Panc1 (cell line): ENCODE measurements around the gene TMEM207.

Experiments
- TF ChIP-seq, protein P1 (sequence below): fragments of 450-650 bp; IDR thresholded peaks from 2 replicates; pipeline ENCODE4 v1.5.1; 2017; ENCODE audit warnings: mild to moderate bottlenecking
- TF ChIP-seq, protein P2 (sequence below), 2 experiments: IDR thresholded peaks; 2 replicates each; pipeline ENCODE4 v1.6.1; 2011 to 2012; ENCODE audit warnings: low read depth in 2 of 2, control low read depth in 1 of 2, low read length in 1 of 2, mild to moderate bottlenecking in 1 of 2, moderate library complexity in 1 of 2; ENCODE audit not compliant: insufficient read depth in 1 of 2

DNA sequence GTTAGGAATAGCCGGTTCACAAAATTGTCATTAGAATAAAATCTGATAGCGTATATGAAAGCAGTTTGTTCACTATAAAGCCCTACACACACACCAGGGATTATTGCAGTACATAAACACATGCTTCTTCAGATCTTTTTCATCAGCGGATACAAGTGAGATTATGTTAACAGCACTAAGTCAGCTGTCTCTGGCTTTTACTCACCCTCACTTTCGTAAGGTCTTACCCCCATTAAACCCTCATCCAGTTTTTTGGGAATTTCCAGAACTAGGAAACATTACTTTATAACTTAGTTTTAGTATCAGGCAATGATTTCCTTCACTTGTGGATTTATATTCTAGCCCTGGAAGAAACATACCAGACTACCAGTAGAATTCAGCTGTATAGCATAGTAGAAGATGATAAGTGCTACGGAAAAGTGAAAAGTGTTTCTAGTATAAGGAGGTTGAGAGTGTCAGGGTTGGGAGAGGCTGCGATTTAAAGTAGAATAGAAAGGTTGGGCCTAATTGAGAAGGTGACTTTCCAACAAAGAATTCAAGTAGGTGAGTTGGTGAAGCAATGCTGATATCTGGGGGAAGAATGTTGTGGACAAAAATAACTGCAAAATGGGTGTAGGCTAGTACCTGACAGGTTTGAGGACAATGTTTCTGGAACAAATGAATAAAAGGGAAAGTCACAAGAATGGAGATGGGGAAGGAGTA is 22.7 kb downstream of the TMEM207 start:
- TF ChIP-seq, protein P1, sequence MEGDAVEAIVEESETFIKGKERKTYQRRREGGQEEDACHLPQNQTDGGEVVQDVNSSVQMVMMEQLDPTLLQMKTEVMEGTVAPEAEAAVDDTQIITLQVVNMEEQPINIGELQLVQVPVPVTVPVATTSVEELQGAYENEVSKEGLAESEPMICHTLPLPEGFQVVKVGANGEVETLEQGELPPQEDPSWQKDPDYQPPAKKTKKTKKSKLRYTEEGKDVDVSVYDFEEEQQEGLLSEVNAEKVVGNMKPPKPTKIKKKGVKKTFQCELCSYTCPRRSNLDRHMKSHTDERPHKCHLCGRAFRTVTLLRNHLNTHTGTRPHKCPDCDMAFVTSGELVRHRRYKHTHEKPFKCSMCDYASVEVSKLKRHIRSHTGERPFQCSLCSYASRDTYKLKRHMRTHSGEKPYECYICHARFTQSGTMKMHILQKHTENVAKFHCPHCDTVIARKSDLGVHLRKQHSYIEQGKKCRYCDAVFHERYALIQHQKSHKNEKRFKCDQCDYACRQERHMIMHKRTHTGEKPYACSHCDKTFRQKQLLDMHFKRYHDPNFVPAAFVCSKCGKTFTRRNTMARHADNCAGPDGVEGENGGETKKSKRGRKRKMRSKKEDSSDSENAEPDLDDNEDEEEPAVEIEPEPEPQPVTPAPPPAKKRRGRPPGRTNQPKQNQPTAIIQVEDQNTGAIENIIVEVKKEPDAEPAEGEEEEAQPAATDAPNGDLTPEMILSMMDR = no peak
- TF ChIP-seq, protein P2, sequence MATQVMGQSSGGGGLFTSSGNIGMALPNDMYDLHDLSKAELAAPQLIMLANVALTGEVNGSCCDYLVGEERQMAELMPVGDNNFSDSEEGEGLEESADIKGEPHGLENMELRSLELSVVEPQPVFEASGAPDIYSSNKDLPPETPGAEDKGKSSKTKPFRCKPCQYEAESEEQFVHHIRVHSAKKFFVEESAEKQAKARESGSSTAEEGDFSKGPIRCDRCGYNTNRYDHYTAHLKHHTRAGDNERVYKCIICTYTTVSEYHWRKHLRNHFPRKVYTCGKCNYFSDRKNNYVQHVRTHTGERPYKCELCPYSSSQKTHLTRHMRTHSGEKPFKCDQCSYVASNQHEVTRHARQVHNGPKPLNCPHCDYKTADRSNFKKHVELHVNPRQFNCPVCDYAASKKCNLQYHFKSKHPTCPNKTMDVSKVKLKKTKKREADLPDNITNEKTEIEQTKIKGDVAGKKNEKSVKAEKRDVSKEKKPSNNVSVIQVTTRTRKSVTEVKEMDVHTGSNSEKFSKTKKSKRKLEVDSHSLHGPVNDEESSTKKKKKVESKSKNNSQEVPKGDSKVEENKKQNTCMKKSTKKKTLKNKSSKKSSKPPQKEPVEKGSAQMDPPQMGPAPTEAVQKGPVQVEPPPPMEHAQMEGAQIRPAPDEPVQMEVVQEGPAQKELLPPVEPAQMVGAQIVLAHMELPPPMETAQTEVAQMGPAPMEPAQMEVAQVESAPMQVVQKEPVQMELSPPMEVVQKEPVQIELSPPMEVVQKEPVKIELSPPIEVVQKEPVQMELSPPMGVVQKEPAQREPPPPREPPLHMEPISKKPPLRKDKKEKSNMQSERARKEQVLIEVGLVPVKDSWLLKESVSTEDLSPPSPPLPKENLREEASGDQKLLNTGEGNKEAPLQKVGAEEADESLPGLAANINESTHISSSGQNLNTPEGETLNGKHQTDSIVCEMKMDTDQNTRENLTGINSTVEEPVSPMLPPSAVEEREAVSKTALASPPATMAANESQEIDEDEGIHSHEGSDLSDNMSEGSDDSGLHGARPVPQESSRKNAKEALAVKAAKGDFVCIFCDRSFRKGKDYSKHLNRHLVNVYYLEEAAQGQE (IDR thresholded peaks at IDR 0.05; ENCODE audit: insufficient read depth in 1 of 2, low read depth in 2 of 2, low read length in 1 of 2) = no peak
